Suppressor macrophage treated with lipopolysaccharide for 4 hours (primary cell): Measurements from ENCODE around the gene RPL21.
"Not testable (repeated sequence)": the region's sequence is repeated elsewhere in the genome, so short reads cannot be mapped to it uniquely, and the experiment has no call there.

Experiments
- DNase-seq: peaks from one replicate; pipeline ENCODE4 v3.0.0-alpha.2; 2020

The RPL21 gene

GRCh38 chr13:27259831-27260230 lies 8.5 kb downstream of the RPL21 start:
- DNase-seq, result peak; percentile 76

GRCh38 chr13:27261396-27261795 lies 10.0 kb downstream of the RPL21 start:
- DNase-seq, result no peak

GRCh38 chr13:27263438-27263837 lies 12.1 kb downstream of the RPL21 start:
- no peak for DNase-seq

- no peak for DNase-seq
These were observed 12.8 kb downstream of the RPL21 start for GRCh38 chr13:27264181-27264580.

- DNase-seq, result no peak
These were observed 13.3 kb downstream of the RPL21 start for GRCh38 chr13:27264648-27265047.

GRCh38 chr13:27266917-27267316 lies 15.6 kb downstream of the RPL21 start:
- peak; percentile 71 for DNase-seq

GRCh38 chr13:27267596-27267995 lies 16.2 kb downstream of the RPL21 start:
- peak; percentile 49 for DNase-seq

GRCh38 chr13:27269114-27269665 lies 17.8 kb downstream of the RPL21 start:
- DNase-seq, result no peak

- DNase-seq, result peak; percentile 89
These were observed 19.5 kb downstream of the RPL21 start, which contains the start of gene RASL11A for GRCh38 chr13:27270594-27271520. Gene RASL11A, plus strand, starts transcription at chr13:27270830. Its CDS starts 115 bp downstream, at chr13:27270945.

- no peak for DNase-seq
These were observed 20.3 kb downstream of the RPL21 start for GRCh38 chr13:27271570-27272096.

- no peak for DNase-seq
These were observed 22.5 kb downstream of the RPL21 start for GRCh38 chr13:27273658-27274425.

GRCh38 chr13:27274631-27275030 lies 23.3 kb downstream of the RPL21 start:
- no peak for DNase-seq

- no peak for DNase-seq
These were observed 24.8 kb downstream of the RPL21 start for GRCh38 chr13:27276188-27276587.

- no peak for DNase-seq
These were observed 28.1 kb downstream of the RPL21 start for GRCh38 chr13:27279506-27279905.

- DNase-seq, result no peak
These were observed 28.8 kb downstream of the RPL21 start for GRCh38 chr13:27280009-27280656.

GRCh38 chr13:27280841-27281240 lies 29.5 kb downstream of the RPL21 start:
- no peak for DNase-seq

- no peak for DNase-seq
These were observed 30.1 kb downstream of the RPL21 start for GRCh38 chr13:27281420-27281819.

- DNase-seq, result peak; percentile 53
These were observed 32.6 kb downstream of the RPL21 start for GRCh38 chr13:27283906-27284493.

GRCh38 chr13:27288392-27288791 lies 37.0 kb downstream of the RPL21 start:
- no peak for DNase-seq

GRCh38 chr13:27289011-27289665 lies 37.8 kb downstream of the RPL21 start:
- no peak for DNase-seq

- no peak for DNase-seq
These were observed 39.4 kb downstream of the RPL21 start for GRCh38 chr13:27290715-27291114.

GRCh38 chr13:27291967-27292366 lies 40.6 kb downstream of the RPL21 start:
- not testable (repeated sequence) for DNase-seq
